Activated CD4-positive, alpha-beta T cell treated with anti-CD3 and anti-CD28 coated beads, Interleukin-2, Interleukin-4, amounts not matched to agents 100 ng/mL and 50 ng/mL, durations not matched to agents 16 hours and 8 hours (primary cell): ENCODE data around the gene EXOC6B.
A peak's percentile ranks its signal among the peaks of the same experiment; 100 is the strongest.

Experiments
- DNase-seq: peaks from one replicate; pipeline ENCODE4 v3.0.0-alpha.2; 2020; ENCODE audit warnings: low spot score

The EXOC6B gene

GRCh38 chr2:72828840-72829507 lies 3.1 kb upstream of the EXOC6B start:
- no peak for DNase-seq

- no peak for DNase-seq
Observed at GRCh38 chr2:72827966-72828646, 2.3 kb upstream of the EXOC6B start.

GRCh38 chr2:72827487-72827886 lies 1.7 kb upstream of the EXOC6B start:
- DNase-seq: no peak

- DNase-seq: no peak
Observed at GRCh38 chr2:72826156-72826477, 284 bp upstream of the EXOC6B start.

GRCh38 chr2:72824224-72824842 lies 1.5 kb downstream of the EXOC6B start:
- DNase-seq: peak; percentile 46

- no peak for DNase-seq
Observed at GRCh38 chr2:72822794-72823193, 3.0 kb downstream of the EXOC6B start.

GRCh38 chr2:72821983-72822382 lies 3.9 kb downstream of the EXOC6B start:
- no peak for DNase-seq

- no peak for DNase-seq
Observed at GRCh38 chr2:72821118-72821517, 4.7 kb downstream of the EXOC6B start.

GRCh38 chr2:72819501-72819900 lies 6.3 kb downstream of the EXOC6B start:
- no peak for DNase-seq

- no peak for DNase-seq
Observed at GRCh38 chr2:72815655-72816278, 10.1 kb downstream of the EXOC6B start.

GRCh38 chr2:72813841-72814240 lies 12.0 kb downstream of the EXOC6B start:
- no peak for DNase-seq

GRCh38 chr2:72810165-72810564 lies 15.7 kb downstream of the EXOC6B start:
- no peak for DNase-seq

- DNase-seq: no peak
Observed at GRCh38 chr2:72809095-72809494, 16.7 kb downstream of the EXOC6B start.

GRCh38 chr2:72806280-72806945 lies 19.4 kb downstream of the EXOC6B start:
- no peak for DNase-seq

- DNase-seq: no peak
Observed at GRCh38 chr2:72803626-72804320, 22.1 kb downstream of the EXOC6B start.

GRCh38 chr2:72803151-72803550 lies 22.7 kb downstream of the EXOC6B start:
- DNase-seq: no peak

- no peak for DNase-seq
Observed at GRCh38 chr2:72800492-72800891, 25.3 kb downstream of the EXOC6B start.

GRCh38 chr2:72797740-72798139 lies 28.1 kb downstream of the EXOC6B start:
- DNase-seq: no peak

GRCh38 chr2:72796766-72797165 lies 29.1 kb downstream of the EXOC6B start:
- no peak for DNase-seq

- no peak for DNase-seq
Observed at GRCh38 chr2:72794572-72794971, 31.3 kb downstream of the EXOC6B start.

GRCh38 chr2:72793798-72794440 lies 31.9 kb downstream of the EXOC6B start:
- DNase-seq: no peak
